Activated CD8-positive, alpha-beta T cell treated with anti-CD3 and anti-CD28 coated beads for 36 hours (primary cell): Measurements from ENCODE around the gene TUBGCP5. TPM values are rescaled to one million over a fixed set of nuclear protein-coding genes. Genes with fewer than 3 reads are reported as not detected.
A peak's percentile ranks its signal among the peaks of the same experiment; 100 is the strongest.
"Not testable (repeated sequence)": the region's sequence is repeated elsewhere in the genome, so short reads cannot be mapped to it uniquely, and the experiment has no call there.

Experiments used
- ATAC-seq: fragments of 200-7000 bp; cut with Tn5 transposase; one replicate; pipeline ENCODE4 v1.10.0; 2021; ENCODE audit warnings: mild to moderate bottlenecking, moderate library complexity
- CTCF ChIA-PET: fragments of 350-600 bp; sonication (Branson Sonifier 250); formaldehyde crosslinking; loops from one replicate; lab custom pipeline; 2021; ENCODE audit warnings: antibody characterized with exemption; lab: Charles Lee
- POLR2A ChIA-PET: fragments of 350-600 bp; sonication (Branson Sonifier 250); formaldehyde crosslinking; loops from one replicate; lab custom pipeline; 2021; ENCODE audit warnings: antibody characterized with exemption; lab: Charles Lee
- DNase-seq: peaks from one replicate; pipeline ENCODE4 v3.0.0-alpha.2; 2020
- H3K27ac Mint-ChIP-seq: one replicate; pipeline ENCODE4 v1.8.0; 2021; ENCODE audit warnings: mild to moderate bottlenecking, mixed read lengths
- H3K27me3 Mint-ChIP-seq: one replicate; pipeline ENCODE4 v1.8.0; 2021; ENCODE audit warnings: mixed read lengths
- H3K36me3 Mint-ChIP-seq: one replicate; pipeline ENCODE4 v1.8.0; 2021; ENCODE audit warnings: low read depth, mixed read lengths
- H3K4me1 Mint-ChIP-seq: one replicate; pipeline ENCODE4 v1.8.0; 2021; ENCODE audit warnings: low read depth, mixed read lengths
- H3K4me3 Mint-ChIP-seq: one replicate; pipeline ENCODE4 v1.8.0; 2021; ENCODE audit warnings: mild to moderate bottlenecking, moderate library complexity, mixed read lengths
- H3K9me3 Mint-ChIP-seq: one replicate; pipeline ENCODE4 v1.8.0; 2021; ENCODE audit warnings: mixed read lengths
- CTCF ChIP-seq: fragments of 200-600 bp; IDR thresholded peaks from one replicate; pipeline ENCODE4 v1.8.0; 2022; ENCODE audit warnings: antibody characterized with exemption, mild to moderate bottlenecking
- intact Hi-C: fragments of 100-400 bp; cut with micrococcal nuclease; formaldehyde crosslinking; loops from one replicate; pipeline ENCODE4 v1.10.0; 2022
- total RNA-seq, 2 experiments: library from RNA; stranded (reverse); gene quantifications; one replicate each; pipeline ENCODE4 v1.2.3, GENCODE V29; 2021

Gene TUBGCP5
- total RNA-seq, 2 experiments from 2014 or later, result 19.2 to 22.0 TPM

- no peaks in the 10 kb centered on the region for H3K9me3 Mint-ChIP-seq
- ATAC-seq, result no peak
- no peak overlapping the region for H3K4me3 Mint-ChIP-seq
- ChIA-PET CTCF (no interaction called here), POLR2A (no interaction called here)
- DNase-seq, result no peak
- TF ChIP-seq CTCF, result no peak
- H3K4me1 Mint-ChIP-seq, result no peaks in the 10 kb centered on the region
- peaks cover 5% of the 10 kb centered on the region for H3K36me3 Mint-ChIP-seq
- intact Hi-C loops, result no loop called here
- no peak overlapping the region for H3K27ac Mint-ChIP-seq
- no peaks in the 10 kb centered on the region for H3K27me3 Mint-ChIP-seq
Measured at GRCh38 chr15:22988811-22989210, 50.6 kb downstream of the TUBGCP5 start.

- intact Hi-C loops, H3K4me1 Mint-ChIP-seq, H3K27ac Mint-ChIP-seq, H3K4me3 Mint-ChIP-seq, DNase-seq, H3K36me3 Mint-ChIP-seq, H3K9me3 Mint-ChIP-seq, ATAC-seq, POLR2A ChIA-PET: not testable (repeated sequence)
- CTCF ChIA-PET, result interaction anchor here (0.6 kb wide), 1 partner anchor 57 kb away, joined by 3 read pairs; no protein-coding TSS in a partner anchor
- H3K27me3 Mint-ChIP-seq, result peaks cover 12% of the 10 kb centered on the region
Measured at GRCh38 chr15:22981931-22982330, 57.4 kb downstream of the TUBGCP5 start.

GRCh38 chr15:22981051-22981840 is 58.1 kb downstream of the TUBGCP5 start:
- Mint-ChIP-seq H3K27ac (no peak overlapping the region), H3K4me3 (peak overlapping the region; percentile 62), H3K9me3 (no peaks in the 10 kb centered on the region), H3K4me1 (peaks cover 4% of the 10 kb centered on the region), H3K36me3 (no peaks in the 10 kb centered on the region), H3K27me3 (peaks cover 12% of the 10 kb centered on the region)
- ATAC-seq (no peak), DNase-seq (no peak)
- ChIA-PET POLR2A (interaction anchor here (0.6 kb wide), 1 partner anchor 58 kb away, joined by 3 read pairs; the partner anchor contains the start of gene TUBGCP5), CTCF (interaction anchor here (0.6 kb wide), 1 partner anchor 57 kb away, joined by 3 read pairs; no protein-coding TSS in a partner anchor)
- intact Hi-C loops, result no loop called here
- no peak for TF ChIP-seq CTCF

GRCh38 chr15:22980189-22981050 is 58.9 kb downstream of the TUBGCP5 start, which contains the start of gene CYFIP1:
TSS of gene CYFIP1 (minus strand) at chr15:22980368. CDS start at chr15:22947285, 33,083 bp downstream.
- Mint-ChIP-seq H3K4me3 (peak within 1 kb of the TSS; percentile 82), H3K4me1 (peaks cover 4% of the 10 kb centered on the region), H3K36me3 (no peaks in the 10 kb centered on the region), H3K9me3 (no peaks in the 10 kb centered on the region), H3K27me3 (peaks cover 13% of the 10 kb centered on the region), H3K27ac (no peak within 1 kb of the TSS)
- peak; percentile 42 for ATAC-seq
- TF ChIP-seq CTCF, result no peak
- ChIA-PET CTCF (interaction anchor here (1.3 kb wide), 1 partner anchor 59 kb away, joined by 3 read pairs; the partner anchor contains the start of gene TUBGCP5), POLR2A (interaction anchor here (0.6 to 1.2 kb wide), 2 partner anchors 59 kb away, joined by 3 read pairs; partner anchors contain the start of gene TUBGCP5)
- intact Hi-C loops, result no loop called here
- DNase-seq, result peak; percentile 5
